ENCODE data around the gene CAMK1D.

Gene CAMK1D

DNA sequence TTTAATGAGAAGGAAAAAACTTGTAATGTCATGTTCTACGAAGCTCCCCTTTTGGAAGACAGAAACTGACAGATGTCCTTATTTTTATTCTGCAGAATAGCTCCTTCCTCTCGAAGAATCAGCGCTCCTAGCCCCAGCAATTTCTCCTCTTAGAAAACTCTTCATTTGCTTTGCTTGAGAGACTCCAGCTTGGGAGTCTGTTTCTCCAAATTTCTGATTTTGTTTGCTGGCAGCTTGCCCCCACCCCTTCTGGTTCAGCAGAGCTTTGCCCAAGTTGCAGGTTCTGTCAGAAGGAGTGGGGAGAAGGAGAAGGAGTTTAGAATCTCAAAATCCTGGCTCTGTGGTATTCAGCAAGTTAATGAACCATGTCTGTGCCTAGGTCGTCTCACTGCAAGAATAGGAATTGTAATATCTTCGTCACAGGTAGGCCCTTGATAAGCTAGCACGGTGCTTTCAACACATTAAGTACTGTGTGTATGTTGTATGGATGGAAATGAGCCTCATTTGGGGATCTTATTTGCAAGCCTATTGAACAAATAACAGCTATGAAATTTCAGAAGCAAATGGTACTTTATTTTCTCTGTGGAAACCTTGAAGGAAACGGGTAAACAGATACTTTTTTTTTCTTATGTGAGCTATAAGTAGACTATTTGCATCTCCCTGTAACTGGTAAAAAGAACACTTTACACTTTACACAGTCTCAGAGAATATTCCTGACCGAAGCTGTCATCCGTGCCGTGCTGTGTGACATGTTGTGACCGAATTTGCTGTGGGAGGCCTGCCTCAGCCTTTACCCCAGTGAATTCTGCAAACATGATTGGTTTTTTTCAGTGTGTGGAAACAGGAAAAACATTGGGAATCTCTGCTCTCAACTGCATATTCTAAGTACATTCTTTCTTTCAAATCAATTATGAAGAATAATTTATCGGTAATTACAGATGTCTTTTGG lies 290.9 kb downstream of the CAMK1D start:
- no peak for DNase-seq (ENCODE audit: extremely low read depth in 1 of 2, low read depth in 1 of 2)

DNA sequence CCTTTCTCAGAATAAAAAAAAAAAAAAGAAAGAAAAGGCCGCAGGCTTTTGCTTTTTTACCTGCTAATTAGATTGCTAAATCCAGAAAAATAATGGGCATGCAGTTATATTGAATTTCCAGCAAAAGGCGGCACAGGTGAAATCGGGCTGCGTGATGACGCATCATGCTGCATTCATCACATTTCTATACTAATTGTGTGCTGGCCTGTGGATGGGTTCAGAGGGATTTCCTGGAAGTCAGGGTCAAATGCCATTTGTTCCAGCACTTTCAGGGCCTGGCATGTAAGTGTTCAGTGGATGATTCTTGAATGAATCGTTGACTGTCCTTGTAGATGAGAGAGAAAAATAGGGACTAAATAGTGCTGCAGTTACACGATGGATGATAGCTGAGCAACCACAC lies 292.7 kb downstream of the CAMK1D start:
- DNase-seq (ENCODE audit: extremely low read depth in 1 of 2, low read depth in 1 of 2) = no peak

DNA sequence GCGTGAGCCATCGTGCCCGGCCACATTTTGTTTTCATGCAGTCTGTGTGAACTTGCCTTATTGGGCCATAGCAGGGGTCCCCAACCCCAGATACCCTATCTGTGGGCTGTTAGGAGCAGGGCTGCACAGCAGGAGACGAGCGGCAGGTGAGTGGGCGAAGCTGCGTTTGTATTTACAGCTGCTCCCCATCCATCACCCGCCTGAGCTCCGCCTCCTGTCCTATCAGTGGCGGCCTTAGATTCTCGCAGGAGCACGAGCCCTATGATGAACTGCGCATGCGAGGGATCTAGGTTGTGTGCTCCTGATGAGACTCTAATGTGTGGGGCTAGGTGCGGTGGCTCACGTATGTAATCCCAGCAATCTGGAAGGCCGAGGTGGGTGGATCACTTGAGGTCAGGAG lies 293.9 kb downstream of the CAMK1D start:
- no peak for DNase-seq (ENCODE audit: extremely low read depth in 1 of 2, low read depth in 1 of 2)

DNA sequence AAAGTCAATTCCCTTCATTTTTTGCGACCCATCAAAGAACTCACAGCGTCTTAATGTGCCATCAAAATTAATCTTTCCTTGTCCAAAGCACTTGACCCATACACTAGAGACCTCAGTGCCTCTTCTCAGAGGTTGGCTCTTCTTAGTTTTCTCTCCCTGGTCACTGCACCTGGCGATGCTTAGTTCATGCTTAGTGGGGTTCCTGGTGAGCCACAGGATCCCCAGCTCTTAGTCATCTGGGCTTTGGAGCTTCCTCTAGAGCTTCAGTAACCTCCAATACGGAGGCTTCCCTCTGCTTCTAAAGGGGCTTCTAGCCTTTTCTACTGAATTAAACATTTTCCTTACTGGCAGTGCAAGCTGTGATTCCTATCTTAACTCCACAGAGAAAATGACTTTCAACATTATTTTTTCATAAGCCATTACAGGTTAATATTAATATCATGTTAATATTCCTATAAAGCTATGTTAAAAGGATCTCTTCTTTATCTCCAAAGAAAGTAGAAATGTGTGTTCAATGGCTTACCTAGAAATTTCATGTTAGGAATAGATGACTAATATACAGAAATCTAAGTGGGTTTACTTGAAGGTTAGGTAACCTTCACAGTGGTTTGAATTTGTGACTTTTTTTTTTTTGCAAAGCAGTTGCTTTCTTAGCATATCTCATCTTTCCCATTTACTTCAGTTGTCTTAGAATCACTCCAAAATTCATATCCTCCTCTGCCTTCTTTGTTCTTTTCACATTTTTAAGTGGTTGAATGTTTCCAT lies 295.2 kb downstream of the CAMK1D start:
- no peak for DNase-seq (ENCODE audit: extremely low read depth in 1 of 2, low read depth in 1 of 2)

DNA sequence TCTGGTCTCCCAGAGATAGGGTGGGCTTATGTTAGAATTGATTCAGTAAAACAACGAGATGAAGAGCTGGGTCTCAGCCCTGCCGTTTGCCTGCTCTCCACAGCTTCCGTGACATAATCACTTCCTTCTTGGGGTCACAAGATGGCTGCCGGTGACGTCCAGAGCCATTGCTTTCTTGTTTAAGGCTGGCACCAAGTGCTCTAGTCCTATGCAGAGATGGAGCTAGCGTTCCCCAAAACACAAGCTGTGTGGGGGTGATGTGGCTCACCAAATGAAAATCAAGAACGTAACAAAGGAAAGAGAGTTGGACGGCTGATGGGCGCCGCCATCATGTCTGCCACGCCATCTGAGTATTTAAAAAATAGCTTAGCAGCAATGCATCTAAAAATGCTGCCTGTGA lies 296.1 kb downstream of the CAMK1D start:
- DNase-seq (ENCODE audit: extremely low read depth in 1 of 2, low read depth in 1 of 2) = no peak

DNA sequence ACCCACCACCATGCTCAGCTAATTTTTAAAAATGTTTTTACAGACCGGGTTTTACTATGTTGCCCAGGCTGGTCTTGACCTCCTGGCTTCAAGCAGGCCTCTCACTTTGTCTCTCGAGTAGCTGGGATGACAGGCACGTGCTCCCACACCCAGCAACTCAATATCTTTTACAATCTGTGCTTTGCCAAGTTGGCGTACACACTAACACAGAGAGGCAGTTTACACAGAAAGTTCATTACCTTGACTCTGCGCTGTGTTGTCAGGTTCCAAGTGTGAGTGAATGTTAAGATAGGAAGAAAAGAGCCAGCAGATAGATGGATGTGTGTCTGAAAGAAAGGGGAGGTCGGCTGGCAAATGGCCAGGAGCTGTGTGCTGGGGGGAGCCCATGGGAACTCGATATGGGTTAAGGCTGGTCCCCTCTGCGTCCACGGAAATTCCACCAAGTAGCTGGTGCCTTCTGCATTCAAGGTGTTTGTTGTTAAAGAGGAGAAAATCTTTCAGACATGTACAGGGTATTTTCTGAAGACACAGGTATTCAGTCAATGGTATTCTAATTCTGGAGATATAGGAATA lies 299.8 kb downstream of the CAMK1D start:
- DNase-seq (ENCODE audit: extremely low read depth in 1 of 2, low read depth in 1 of 2) = no peak

DNA sequence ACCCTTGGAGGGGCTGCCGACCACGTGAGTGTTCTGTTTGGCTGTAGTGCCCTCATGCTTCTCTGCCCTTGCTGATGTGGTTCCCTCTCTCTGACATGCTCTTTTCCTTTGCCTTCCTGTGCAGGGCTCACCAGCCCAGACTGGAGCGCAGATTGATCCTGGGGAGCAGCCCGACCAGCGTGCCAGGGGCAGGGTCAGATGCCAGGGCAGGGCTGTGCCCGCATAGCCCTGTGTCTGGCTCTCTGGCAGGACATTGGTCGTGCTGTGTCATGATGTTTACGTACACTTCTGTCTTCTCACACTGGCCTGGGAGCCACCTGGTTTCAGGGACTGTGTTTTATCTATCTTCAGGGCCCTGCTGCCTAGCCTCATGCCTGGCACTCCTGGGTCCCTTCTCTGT lies 300.8 kb downstream of the CAMK1D start:
- DNase-seq (ENCODE audit: extremely low read depth in 1 of 2, low read depth in 1 of 2) = no peak

DNA sequence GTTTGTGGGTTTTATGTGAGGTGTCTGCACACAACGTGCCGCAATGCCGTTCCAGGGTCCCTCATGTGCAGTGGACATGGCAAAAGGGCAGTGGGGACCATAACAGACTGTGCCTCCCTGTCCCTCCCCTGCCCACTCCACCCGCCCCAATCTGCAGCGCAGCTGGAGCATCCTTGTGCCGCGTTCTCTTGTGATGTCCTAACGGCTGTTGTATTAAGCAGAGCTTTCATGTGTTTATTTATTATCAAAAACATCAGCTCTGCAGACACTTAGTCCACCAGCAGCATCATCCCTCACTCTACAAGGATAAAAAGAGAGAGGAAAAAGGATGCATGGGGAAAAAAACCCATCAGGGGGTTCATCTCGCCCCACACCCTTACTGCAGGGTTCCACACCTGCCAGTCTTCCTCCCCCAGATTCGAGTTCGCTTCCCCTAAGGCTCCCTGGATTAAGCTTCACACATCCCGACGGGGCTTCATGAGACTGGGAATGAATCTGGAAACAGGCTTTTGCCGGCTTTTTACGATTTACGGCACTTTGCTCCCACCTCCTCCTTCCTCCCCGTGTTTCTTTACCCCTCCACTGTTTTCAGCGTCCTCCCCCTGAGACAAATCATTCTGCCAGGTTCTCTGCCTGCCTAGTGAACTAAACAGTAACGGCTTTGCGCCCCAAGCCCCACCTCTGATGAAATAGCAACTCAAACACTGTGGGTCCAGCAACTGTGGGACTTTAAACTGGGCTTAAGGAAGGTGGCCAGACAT lies 301.4 kb downstream of the CAMK1D start:
- no peak for DNase-seq (ENCODE audit: extremely low read depth in 1 of 2, low read depth in 1 of 2)

DNA sequence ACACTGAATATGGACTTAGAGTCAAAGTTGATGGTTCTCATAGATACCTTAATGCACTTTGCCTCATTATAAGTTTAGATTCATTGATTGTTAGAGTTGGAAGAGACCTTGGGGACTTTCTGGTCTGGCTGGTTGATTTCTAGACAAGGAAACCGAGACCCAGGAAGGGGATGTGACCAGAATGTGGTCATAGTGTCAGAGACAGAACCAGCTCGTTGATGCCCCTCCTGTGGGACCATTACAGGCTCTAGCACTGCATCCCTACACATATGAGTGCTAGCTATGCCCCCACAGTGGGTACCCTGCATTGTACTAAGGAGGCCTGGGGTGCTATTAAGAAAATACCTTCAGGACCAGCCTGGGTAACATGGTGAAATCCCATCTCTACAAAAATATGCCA lies 306.6 kb downstream of the CAMK1D start:
- DNase-seq (ENCODE audit: extremely low read depth in 1 of 2, low read depth in 1 of 2) = no peak

DNA sequence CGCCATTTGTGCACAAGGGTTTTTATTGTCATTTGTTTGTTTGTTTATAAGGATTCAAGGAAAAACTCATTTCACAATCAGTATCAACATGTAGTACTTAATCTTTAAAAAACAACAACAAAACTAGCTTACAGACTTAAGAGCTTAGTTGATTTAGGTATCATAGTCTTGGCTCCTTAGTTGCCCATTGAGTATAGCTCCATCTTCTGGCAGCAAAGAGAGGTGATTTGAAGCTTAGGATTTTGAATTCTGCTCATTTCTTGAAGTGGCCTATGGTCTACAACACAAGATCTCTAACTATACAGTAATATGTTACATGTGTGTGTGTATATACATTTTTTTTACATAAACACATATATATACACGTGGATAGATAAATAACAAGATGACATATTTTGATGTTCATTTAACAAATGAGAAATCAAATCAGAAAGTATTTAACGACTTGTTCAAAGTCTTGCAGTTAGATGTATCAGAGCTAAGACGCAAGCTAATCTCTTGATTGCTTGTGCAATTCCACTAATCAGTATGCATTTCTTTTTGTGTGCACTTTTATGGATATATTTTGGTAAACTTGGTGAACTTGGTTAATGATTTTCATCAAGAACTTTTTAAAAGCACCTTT lies 307.3 kb downstream of the CAMK1D start:
- no peak for DNase-seq (ENCODE audit: extremely low read depth in 1 of 2, low read depth in 1 of 2)

DNA sequence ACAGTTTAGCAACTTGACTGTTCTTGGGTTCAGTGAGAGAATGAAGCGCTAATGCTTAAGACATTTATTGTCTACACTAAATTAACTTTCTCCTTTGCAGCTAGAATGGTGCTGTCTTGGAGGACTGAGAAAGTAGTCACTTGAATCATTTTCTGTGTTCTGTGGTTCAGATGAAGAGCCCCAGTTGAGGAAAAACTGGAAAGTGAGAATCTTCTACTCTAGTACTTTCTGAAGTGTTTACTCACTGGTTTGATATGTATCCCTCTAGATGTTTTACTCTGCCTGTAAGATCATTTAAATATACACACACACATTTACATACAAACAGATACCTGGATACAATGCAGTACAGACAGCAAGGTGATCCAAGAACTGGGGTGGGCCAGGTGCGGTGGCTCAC lies 308.1 kb downstream of the CAMK1D start:
- DNase-seq (ENCODE audit: extremely low read depth in 1 of 2, low read depth in 1 of 2) = no peak

DNA sequence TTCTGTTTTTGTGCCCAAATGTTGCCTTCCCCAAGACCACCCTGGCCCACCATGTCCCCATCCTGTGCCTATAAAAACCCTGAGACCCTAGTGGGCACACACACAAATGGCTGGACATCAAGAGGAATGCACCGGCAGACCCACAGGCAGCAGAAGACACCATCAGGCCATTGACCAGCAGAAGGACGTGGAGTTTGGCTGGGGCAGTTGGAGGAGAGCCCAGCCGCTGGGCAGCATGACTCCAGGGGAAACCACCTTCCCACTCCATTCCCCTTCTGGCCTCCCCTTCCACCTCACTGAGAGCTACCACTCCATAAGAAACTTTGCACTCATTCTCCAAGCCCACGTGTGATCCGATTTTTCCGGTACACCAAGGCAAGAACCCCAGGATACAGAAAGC lies 309.2 kb downstream of the CAMK1D start:
- DNase-seq (ENCODE audit: extremely low read depth in 1 of 2, low read depth in 1 of 2) = no peak

DNA sequence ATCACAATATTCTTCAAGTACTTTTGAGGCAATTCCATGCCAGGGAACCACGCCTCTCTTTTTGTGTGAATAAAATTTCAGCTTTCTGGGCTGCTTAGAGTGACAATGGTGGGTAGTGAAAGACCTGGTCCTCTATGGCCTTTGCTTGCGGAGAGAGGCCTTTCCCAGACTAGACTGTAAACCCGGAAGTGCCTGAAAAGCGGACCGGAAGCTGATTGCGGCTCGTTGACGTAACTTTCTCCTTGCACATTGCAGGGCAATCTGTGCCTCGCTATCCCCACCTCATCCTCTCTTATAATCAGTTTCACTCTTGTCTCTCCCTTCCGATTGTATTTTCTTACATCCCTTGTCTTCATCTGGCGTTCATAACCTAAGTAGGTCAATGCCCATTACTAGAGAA lies 310.4 kb downstream of the CAMK1D start:
- DNase-seq (ENCODE audit: extremely low read depth in 1 of 2, low read depth in 1 of 2) = no peak

DNA sequence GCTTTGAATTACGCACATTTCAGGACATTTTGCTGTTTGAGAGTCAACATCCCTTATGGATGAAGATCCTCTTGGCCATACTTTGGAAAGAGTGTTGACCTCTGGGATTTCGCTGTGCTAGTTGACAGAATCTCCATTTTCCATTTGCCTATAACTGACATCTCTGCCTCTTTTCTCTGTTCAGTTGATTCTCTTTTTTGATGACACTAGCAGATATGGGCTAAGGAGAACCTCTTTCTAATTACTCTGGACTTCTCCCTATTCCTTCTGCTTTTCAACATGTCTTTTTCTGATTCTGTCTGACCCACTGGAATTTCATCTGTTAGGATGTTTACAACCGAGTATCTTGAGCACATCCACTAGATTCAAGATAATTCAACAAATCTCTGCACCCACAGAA lies 311.5 kb downstream of the CAMK1D start:
- no peak for DNase-seq (ENCODE audit: extremely low read depth in 1 of 2, low read depth in 1 of 2)

DNA sequence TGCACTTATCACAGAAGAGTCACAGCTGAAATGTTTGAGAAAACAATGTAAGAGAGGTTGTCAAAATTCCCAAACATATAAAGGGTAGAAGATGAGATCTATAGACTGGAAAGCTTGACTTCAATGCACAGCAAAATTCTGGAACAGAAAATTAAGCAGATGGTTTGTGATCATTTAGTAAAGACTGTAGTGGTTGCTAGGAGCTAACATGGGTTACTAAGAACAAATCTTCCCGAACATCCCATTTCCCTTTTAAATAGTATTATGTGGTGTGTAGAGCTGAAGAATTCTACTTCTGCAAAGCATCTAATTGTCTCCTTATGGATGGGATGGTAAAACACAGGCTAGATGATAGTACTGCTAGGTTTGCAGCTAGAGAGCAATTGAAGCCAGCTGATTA lies 312.3 kb downstream of the CAMK1D start:
- DNase-seq (ENCODE audit: extremely low read depth in 1 of 2, low read depth in 1 of 2) = no peak

DNA sequence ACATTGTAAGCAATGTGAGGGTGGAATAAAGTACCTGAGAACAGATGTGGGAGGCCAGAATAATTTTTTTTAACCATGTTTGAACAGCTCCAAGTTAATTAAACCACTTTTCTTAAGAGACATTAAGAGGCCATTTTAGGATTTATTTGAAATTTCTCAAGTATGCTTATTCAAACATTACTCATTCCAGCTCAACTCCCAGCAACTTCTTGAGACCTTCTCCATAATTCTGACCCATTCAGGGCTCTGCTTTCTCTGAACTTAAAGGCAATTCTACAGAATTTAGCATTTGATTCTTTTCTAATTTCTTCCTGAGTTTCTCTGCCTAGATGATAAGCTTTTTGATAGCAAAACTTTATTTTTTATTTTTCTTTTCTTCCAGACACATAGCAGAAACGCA lies 314.5 kb downstream of the CAMK1D start:
- no peak for DNase-seq (ENCODE audit: extremely low read depth in 1 of 2, low read depth in 1 of 2)

DNA sequence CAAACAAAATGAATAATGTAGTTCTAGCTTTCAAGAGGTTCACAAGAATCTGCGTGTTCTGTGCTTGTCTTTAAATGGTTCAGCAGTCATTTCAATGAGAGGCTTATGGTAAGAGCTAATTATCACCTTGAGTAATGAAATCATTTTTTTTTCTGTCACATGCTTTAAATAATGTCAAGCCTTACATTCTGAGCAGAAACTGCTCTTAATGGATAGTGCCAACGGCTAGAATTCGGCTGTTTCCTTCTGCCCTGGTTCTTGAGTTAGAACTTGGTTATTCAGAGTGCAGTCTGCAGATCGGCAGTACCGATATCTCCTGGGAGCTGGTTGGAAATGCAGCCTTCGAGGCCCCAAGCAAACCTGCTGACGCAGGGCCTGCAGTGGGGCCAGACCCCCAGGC lies 316.2 kb downstream of the CAMK1D start:
- DNase-seq (ENCODE audit: extremely low read depth in 1 of 2, low read depth in 1 of 2) = no peak

DNA sequence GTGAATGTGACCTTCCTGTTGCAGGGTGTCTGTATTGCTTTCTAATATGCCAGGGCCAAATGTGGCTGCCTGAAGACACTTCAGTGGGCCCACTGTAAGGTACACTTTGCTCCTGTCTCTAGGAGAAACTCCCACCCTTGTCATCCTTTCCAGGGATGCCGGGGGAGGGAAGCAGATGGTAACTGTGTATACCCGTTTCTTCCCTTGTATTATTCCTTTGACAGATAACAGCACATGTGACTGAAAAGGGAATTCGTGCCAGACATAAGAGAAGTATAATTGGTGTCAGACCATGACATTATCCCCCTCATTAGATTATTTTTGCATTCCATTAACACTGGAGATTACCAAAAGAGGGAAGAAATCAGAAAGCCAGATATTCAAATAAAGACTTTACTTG lies 317.7 kb downstream of the CAMK1D start:
- no peak for DNase-seq (ENCODE audit: extremely low read depth in 1 of 2, low read depth in 1 of 2)

DNA sequence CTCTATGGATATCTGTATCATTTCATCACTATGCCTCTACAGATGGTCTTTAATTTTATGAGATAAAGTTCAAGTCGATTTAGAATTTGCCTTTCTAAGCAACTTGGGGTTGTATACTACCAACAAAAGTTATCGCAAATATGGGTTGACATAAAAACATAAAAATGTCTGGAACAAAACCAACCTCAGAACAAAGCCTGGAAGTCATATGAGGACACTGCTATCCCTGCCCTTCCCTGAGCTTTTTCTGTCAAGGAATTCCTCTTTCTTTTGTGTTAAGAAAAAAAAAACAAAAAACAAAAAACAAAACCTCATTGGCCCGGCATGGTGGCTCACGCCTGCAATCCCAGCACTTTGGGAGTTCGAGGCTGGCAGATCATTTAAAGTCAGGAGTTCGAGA lies 319.3 kb downstream of the CAMK1D start:
- no peak for DNase-seq (ENCODE audit: extremely low read depth in 1 of 2, low read depth in 1 of 2)

DNA sequence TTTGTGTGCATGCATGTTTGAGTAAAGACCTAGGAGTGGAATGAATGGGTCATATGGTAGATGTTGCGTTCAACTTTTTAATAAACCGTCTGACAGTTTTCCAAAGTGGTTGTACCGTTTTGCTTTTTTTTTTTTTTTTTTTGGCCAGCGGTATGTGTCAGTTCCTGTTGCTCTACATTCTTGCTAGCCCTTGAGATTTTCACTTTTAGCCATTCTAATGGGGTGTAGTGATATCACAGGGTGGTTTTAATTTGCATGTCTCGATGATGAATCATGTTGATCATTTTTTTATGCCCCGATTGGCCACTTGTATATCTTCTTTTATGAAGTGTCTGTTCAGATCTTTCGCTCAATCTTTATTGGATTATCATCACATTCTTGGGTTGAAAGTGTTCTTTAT lies 320.7 kb downstream of the CAMK1D start:
- DNase-seq (ENCODE audit: extremely low read depth in 1 of 2, low read depth in 1 of 2) = no peak

DNA sequence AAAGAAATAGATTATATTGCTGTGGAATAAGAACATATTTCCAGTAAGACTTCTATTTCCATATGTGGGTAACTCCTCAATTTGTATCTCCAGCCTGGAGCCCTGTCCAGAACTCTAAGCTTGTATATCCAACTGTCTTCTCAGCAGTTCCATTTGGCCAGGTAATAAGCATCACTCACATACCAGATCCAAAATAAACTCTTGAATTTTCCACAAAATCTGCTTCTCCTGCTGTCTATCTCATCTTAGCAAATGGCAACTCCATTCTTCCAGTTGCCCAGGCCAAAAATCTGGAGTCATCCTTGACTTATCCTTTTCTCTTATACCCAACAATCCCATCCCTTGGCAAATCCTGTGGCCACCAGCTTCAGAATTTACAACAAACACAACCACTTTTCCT lies 325.8 kb downstream of the CAMK1D start:
- DNase-seq (ENCODE audit: extremely low read depth in 1 of 2, low read depth in 1 of 2) = no peak

Data from activated CD8-positive, alpha-beta memory T cell treated with anti-CD3 and anti-CD28 coated beads for 1 hour (primary cell).